CD14-positive monocyte (primary cell): ENCODE data around the gene RWDD4. TPM values are rescaled to one million over a fixed set of nuclear protein-coding genes. Genes with fewer than 3 reads are reported as not detected.
A peak's percentile ranks its signal among the peaks of the same experiment; 100 is the strongest.
"Not testable (repeated sequence)": the region's sequence is repeated elsewhere in the genome, so short reads cannot be mapped to it uniquely, and the experiment has no call there.

Experiments used
- DNase-seq, 3 donors: peaks; one replicate each; pipeline ENCODE4 v3.0.0-alpha.2; 2011 to 2022
- H2AFZ ChIP-seq: 2 replicates; pipeline ENCODE4 v1.6.0; 2012; ENCODE audit warnings: mild to moderate bottlenecking, low read depth, low read length, inconsistent platforms; ENCODE audit not compliant: insufficient read depth, poor library complexity, severe bottlenecking
- H3K27ac ChIP-seq, 2 donors: 1 replicate in 1 of 2; 2 replicates in 1 of 2; pipeline ENCODE4 v1.5.1; 2012 to 2013; ENCODE audit warnings: low read length in 2 of 2, control low read depth in 1 of 2, inconsistent platforms in 1 of 2, low read depth in 1 of 2, mild to moderate bottlenecking in 1 of 2
- H3K27me3 ChIP-seq, 2 donors: one replicate each; pipeline versions ENCODE4 v1.6.0 to v1.6.1; 2011 to 2013; ENCODE audit warnings: low read length in 2 of 2; ENCODE audit not compliant: control insufficient read depth in 2 of 2, insufficient read depth in 2 of 2
- H3K36me3 ChIP-seq, 2 donors: replicated peaks in 1 of 2; 1 replicate in 1 of 2; 2 replicates in 1 of 2; pipeline versions ENCODE4 v1.5.1 to v1.6.1; 2012 to 2013; ENCODE audit warnings: low read length in 2 of 2, control low read depth in 1 of 2, inconsistent platforms in 1 of 2, mild to moderate bottlenecking in 1 of 2; ENCODE audit not compliant: insufficient read depth in 2 of 2, control insufficient read depth in 1 of 2
- H3K4me1 ChIP-seq, 2 donors: 1 replicate in 1 of 2; 2 replicates in 1 of 2; pipeline versions ENCODE4 v1.5.1 to v1.6.1; 2012 to 2013; ENCODE audit warnings: low read length in 2 of 2, control low read depth in 1 of 2, inconsistent platforms in 1 of 2, mild to moderate bottlenecking in 1 of 2, moderate library complexity in 1 of 2; ENCODE audit not compliant: insufficient read depth in 2 of 2, control insufficient read depth in 1 of 2
- H3K4me2 ChIP-seq: replicated peaks from 2 replicates; pipeline ENCODE3; 2012; ENCODE audit warnings: low read length, moderate library complexity, mild to moderate bottlenecking; ENCODE audit not compliant: poor library complexity, severe bottlenecking; ENCODE audit errors: extremely low read depth
- H3K4me3 ChIP-seq, 3 experiments: fragments of 200-600 bp in 1 of 3; sonication (generic) in 1 of 3; replicated peaks in 1 of 3; 1 replicate in 2 of 3; 2 replicates in 1 of 3; pipeline ENCODE4 v1.5.1; 2011 to 2013; ENCODE audit warnings: low read length in 3 of 3, mild to moderate bottlenecking in 3 of 3, control low read depth in 2 of 3, low read depth in 2 of 3, inconsistent platforms in 1 of 3, moderate library complexity in 1 of 3
- H3K79me2 ChIP-seq: 2 replicates; pipeline ENCODE4 v1.6.0; 2012; ENCODE audit warnings: mild to moderate bottlenecking, control low read depth, inconsistent platforms, low read length, moderate library complexity; ENCODE audit not compliant: insufficient read depth
- H3K9ac ChIP-seq: 2 replicates; pipeline ENCODE4 v1.6.0; 2017; ENCODE audit warnings: low read length, mild to moderate bottlenecking; ENCODE audit not compliant: insufficient read depth, poor library complexity, severe bottlenecking
- H3K9me3 ChIP-seq, 2 donors: replicated peaks in 1 of 2; 1 replicate in 1 of 2; 2 replicates in 1 of 2; pipeline versions ENCODE4 v1.5.1 to v1.6.1; 2012 to 2013; ENCODE audit warnings: low read length in 2 of 2, control low read depth in 1 of 2; ENCODE audit not compliant: control insufficient read depth in 1 of 2, insufficient read depth in 1 of 2
- H4K20me1 ChIP-seq: 2 replicates; pipeline ENCODE4 v1.6.0; 2012; ENCODE audit warnings: mild to moderate bottlenecking, low read length, control low read depth, moderate library complexity; ENCODE audit not compliant: insufficient read depth
- H3K27ac Mint-ChIP-seq, 7 donors: one replicate each; pipeline ENCODE4 v1.8.0; 2020; ENCODE audit warnings: mild to moderate bottlenecking in 7 of 7, mixed read lengths in 7 of 7, moderate library complexity in 6 of 7, inconsistent platforms in 2 of 7
- H3K27me3 Mint-ChIP-seq, 3 donors: one replicate each; pipeline ENCODE4 v1.8.0; 2021 to 2022; ENCODE audit warnings: low read depth in 3 of 3, mild to moderate bottlenecking in 3 of 3, mixed read lengths in 3 of 3, moderate library complexity in 3 of 3, inconsistent platforms in 1 of 3
- H3K36me3 Mint-ChIP-seq, 2 donors: one replicate each; pipeline ENCODE4 v1.8.0; 2020; ENCODE audit warnings: mixed read lengths in 2 of 2, inconsistent platforms in 1 of 2, mild to moderate bottlenecking in 1 of 2
- H3K4me1 Mint-ChIP-seq: one replicate; pipeline ENCODE4 v1.8.0; 2020; ENCODE audit warnings: mild to moderate bottlenecking, mixed read lengths
- H3K4me3 Mint-ChIP-seq, 2 donors: one replicate each; pipeline ENCODE4 v1.8.0; 2020; ENCODE audit warnings: mild to moderate bottlenecking in 2 of 2, mixed read lengths in 2 of 2, moderate library complexity in 1 of 2
- H3K9me3 Mint-ChIP-seq, 7 donors: one replicate each; pipeline ENCODE4 v1.8.0; 2020 to 2022; ENCODE audit warnings: mixed read lengths in 7 of 7, mild to moderate bottlenecking in 6 of 7, moderate library complexity in 6 of 7, inconsistent platforms in 2 of 7
- WGBS: methylation state at CpG from one replicate; pipeline ENCODE4 v1.1.5; 2013; ENCODE audit warnings: missing lambda C conversion rate; ENCODE audit not compliant: insufficient coverage; 5-methylcytosine and 5-hydroxymethylcytosine counted together
- intact Hi-C, 2 donors: fragments of 100-400 bp; cut with micrococcal nuclease; formaldehyde crosslinking; loops; one replicate each; pipeline versions ENCODE4 v1.15.0 to v1.15.1; 2023
- polyA plus RNA-seq, 3 donors: library from polyadenylated mRNA; depleted of rRNA in 1 of 3; unstranded in 2 of 3; stranded (reverse) in 1 of 3; fragments of 300-500 nt in 2 of 3; fragments of >200 nt in 1 of 3; fragmentation: Illumina TruSeq in 2 of 3; gene quantifications; 1 replicate in 2 of 3; 2 replicates in 1 of 3; pipeline ENCODE4 v1.2.3, GENCODE V29; 2012 to 2021
- TF ChIP-seq, protein P1 (sequence below): fragments of 200-600 bp; IDR thresholded peaks from one replicate; pipeline ENCODE4 v1.8.0; 2022; ENCODE audit warnings: antibody characterized with exemption, mild to moderate bottlenecking

Gene RWDD4
- polyA plus RNA-seq, 3 donors = 4.4 to 21.2 (median 16.5) TPM

DNA sequence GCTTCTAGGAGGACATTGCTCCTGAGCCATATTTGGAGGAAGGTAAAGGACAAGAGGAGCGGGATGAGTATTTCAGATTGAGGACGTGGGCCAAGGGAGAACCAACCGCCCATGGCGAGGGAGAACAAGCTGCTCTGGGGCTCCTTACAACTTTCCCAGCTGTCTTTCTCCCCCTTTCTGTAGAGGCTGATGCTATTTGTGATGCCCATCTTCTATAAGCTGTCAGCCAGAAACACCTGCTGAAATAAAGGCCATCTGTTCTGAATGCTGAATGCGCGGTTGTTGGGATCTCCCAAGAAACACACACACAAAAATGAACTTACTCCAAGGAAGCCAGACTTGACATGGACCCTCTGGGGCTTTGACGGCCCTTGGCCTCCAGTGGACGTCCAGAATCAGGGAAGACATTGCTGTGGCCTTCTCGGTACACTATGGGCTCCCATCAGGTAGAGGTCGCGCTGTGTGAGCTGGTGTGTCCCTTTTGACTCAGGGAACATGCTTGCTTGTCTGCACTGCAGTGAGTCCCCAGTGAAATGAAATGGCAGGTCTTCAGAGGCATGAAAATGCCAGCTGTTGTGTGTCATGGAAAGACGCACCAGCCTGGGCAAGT lies 30.9 kb downstream of the RWDD4 start:
- Histone ChIP-seq H3K4me2 (no peak overlapping the region), H4K20me1 (no peaks in the 10 kb centered on the region), H3K9ac (no peak overlapping the region), H3K9me3 (no peaks in the 10 kb centered on the region), H2AFZ (no peak overlapping the region), H3K27me3 (no peaks in the 10 kb centered on the region), H3K4me3 (no peak overlapping the region), H3K79me2 (no peaks in the 10 kb centered on the region), H3K27ac (no peak overlapping the region), H3K36me3 (no peaks in the 10 kb centered on the region), H3K4me1 (no peaks in the 10 kb centered on the region)
- H3K4me1 Mint-ChIP-seq = no peaks in the 10 kb centered on the region
- H3K9me3 Mint-ChIP-seq = no peaks in the 10 kb centered on the region
- TF ChIP-seq, protein P1, sequence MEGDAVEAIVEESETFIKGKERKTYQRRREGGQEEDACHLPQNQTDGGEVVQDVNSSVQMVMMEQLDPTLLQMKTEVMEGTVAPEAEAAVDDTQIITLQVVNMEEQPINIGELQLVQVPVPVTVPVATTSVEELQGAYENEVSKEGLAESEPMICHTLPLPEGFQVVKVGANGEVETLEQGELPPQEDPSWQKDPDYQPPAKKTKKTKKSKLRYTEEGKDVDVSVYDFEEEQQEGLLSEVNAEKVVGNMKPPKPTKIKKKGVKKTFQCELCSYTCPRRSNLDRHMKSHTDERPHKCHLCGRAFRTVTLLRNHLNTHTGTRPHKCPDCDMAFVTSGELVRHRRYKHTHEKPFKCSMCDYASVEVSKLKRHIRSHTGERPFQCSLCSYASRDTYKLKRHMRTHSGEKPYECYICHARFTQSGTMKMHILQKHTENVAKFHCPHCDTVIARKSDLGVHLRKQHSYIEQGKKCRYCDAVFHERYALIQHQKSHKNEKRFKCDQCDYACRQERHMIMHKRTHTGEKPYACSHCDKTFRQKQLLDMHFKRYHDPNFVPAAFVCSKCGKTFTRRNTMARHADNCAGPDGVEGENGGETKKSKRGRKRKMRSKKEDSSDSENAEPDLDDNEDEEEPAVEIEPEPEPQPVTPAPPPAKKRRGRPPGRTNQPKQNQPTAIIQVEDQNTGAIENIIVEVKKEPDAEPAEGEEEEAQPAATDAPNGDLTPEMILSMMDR = no peak
- WGBS = 98% methylated on average over 10 of the region's 12 CpGs
- no peak overlapping the region for H3K27ac Mint-ChIP-seq
- intact Hi-C loops = no loop called here
- H3K36me3 Mint-ChIP-seq = no peaks in the 10 kb centered on the region
- no peak for DNase-seq
- H3K4me3 Mint-ChIP-seq = no peak overlapping the region
- peaks cover 0 to 1% (median 0%) of the 10 kb centered on the region in 3 donors for H3K27me3 Mint-ChIP-seq

DNA sequence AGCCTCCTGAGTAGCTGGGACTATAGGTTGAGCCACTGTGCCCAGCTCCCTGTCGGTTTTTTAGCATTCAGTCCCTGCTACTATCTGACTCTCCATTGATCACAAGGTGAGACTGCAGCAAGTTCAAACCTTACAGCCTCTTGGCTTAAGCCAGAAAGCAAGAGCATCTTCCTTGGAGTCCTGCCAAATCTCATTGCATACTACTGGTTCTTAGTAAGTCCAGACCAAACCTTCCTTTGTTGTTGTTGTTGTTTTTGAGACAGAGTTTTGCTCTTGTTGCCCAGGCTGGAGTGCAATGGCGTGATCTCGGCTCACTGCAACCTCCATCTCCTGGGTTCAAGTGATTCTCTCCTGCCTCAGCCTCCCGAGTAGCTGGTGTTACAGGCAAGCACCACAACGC lies 31.7 kb downstream of the RWDD4 start:
- H3K36me3 ChIP-seq, H3K4me1 Mint-ChIP-seq, H3K4me2 ChIP-seq, H3K27ac ChIP-seq, intact Hi-C loops, H3K27me3 ChIP-seq, H3K36me3 Mint-ChIP-seq, H3K9ac ChIP-seq, H3K4me3 ChIP-seq, H3K79me2 ChIP-seq, DNase-seq, H3K9me3 ChIP-seq, H2AFZ ChIP-seq, H3K4me3 Mint-ChIP-seq, H3K9me3 Mint-ChIP-seq, H3K27me3 Mint-ChIP-seq, H4K20me1 ChIP-seq, H3K4me1 ChIP-seq: not testable (repeated sequence)
- peak overlapping the region in 1 of 7 donors; percentile 39 for H3K27ac Mint-ChIP-seq
- WGBS = 92% methylated on average over 4 of the region's 5 CpGs
